Mesodermal cell (in vitro differentiated cells): ENCODE results near the gene DLGAP3.

ENCODE experiments used
- H3K27ac ChIP-seq: 2 replicates; pipeline ENCODE4 v1.7.0; 2013; ENCODE audit warnings: mild to moderate bottlenecking, low read depth, low read length, moderate library complexity; ENCODE audit not compliant: severe bottlenecking
- H3K36me3 ChIP-seq: 2 replicates; pipeline ENCODE4 v1.7.1; 2013; ENCODE audit warnings: mild to moderate bottlenecking, low read length, moderate library complexity; ENCODE audit not compliant: control insufficient read depth, insufficient read depth
- H3K4me1 ChIP-seq: one replicate; pipeline ENCODE4 v1.7.1; 2013; ENCODE audit warnings: mild to moderate bottlenecking, low read length; ENCODE audit not compliant: insufficient read depth, control insufficient read depth, poor library complexity, severe bottlenecking
- H3K4me3 ChIP-seq: 2 replicates; pipeline ENCODE4 v1.7.0; 2013; ENCODE audit warnings: low read length, control low read depth, mild to moderate bottlenecking; ENCODE audit not compliant: insufficient read depth, poor library complexity, severe bottlenecking; ENCODE audit errors: extremely low read depth
- H3K9me3 ChIP-seq: 2 replicates; pipeline ENCODE4 v1.7.1; 2013; ENCODE audit warnings: mild to moderate bottlenecking, low read length, moderate library complexity; ENCODE audit not compliant: control insufficient read depth
- WGBS, 2 experiments: methylation state at CpG; one replicate each; pipeline ENCODE4 v1.1.5; 2013; ENCODE audit warnings: missing lambda C conversion rate in 2 of 2; ENCODE audit not compliant: insufficient coverage in 2 of 2; 5-methylcytosine and 5-hydroxymethylcytosine counted together

Gene DLGAP3

GRCh38 chr1:34884961-34885360 lies 44.5 kb downstream of the DLGAP3 start:
- 40 to 51% methylated on average over 17 to 18 of the region's 19 CpGs for WGBS, 2 experiments
- Histone ChIP-seq H3K4me3 (no peak overlapping the region), H3K27ac (no peak overlapping the region), H3K36me3 (no peaks in the 10 kb centered on the region), H3K9me3 (no peaks in the 10 kb centered on the region), H3K4me1 (no peaks in the 10 kb centered on the region)

GRCh38 chr1:34884536-34884935 lies 44.9 kb downstream of the DLGAP3 start:
- no peaks in the 10 kb centered on the region for H3K9me3 ChIP-seq
- no peaks in the 10 kb centered on the region for H3K4me1 ChIP-seq
- no peak overlapping the region for H3K4me3 ChIP-seq
- WGBS, 2 experiments = 69 to 88% methylated on average over 3 of the region's 3 CpGs
- no peaks in the 10 kb centered on the region for H3K36me3 ChIP-seq
- no peak overlapping the region for H3K27ac ChIP-seq

- no peak overlapping the region for H3K4me3 ChIP-seq
- no peaks in the 10 kb centered on the region for H3K4me1 ChIP-seq
- H3K36me3 ChIP-seq = no peaks in the 10 kb centered on the region
- H3K27ac ChIP-seq = no peak overlapping the region
- H3K9me3 ChIP-seq = no peaks in the 10 kb centered on the region
- WGBS, 2 experiments = 63 to 72% methylated on average over 6 to 7 of the region's 9 CpGs
Observed at GRCh38 chr1:34879230-34879629, 50.2 kb downstream of the DLGAP3 start.

DNA sequence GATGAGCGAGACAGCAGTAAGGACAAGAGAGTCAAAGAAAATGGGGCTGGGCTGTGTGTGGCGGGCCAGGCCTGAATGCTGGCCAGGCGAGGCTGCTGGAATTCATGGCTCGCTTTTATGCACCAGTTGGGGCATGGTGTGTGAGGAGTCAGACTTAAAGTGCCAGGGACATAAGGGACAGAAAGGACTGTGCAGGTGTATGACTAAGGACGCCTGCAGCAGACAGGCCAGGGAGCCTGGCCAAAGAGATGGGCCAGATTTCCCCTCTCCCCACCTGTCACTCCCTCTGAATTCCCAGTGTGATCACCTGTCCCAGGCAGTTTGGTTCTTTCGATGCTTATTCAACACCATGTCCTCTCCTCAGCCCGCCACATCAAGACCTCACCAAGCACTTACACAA lies 53.0 kb downstream of the DLGAP3 start:
- Histone ChIP-seq H3K4me1 (no peaks in the 10 kb centered on the region), H3K36me3 (no peaks in the 10 kb centered on the region), H3K9me3 (no peaks in the 10 kb centered on the region), H3K4me3 (no peak overlapping the region), H3K27ac (no peak overlapping the region)
- 82 to 87% methylated on average over 4 to 7 of the region's 7 CpGs for WGBS, 2 experiments

GRCh38 chr1:34874296-34874952 lies 55.0 kb downstream of the DLGAP3 start:
- Histone ChIP-seq H3K4me3 (no peak overlapping the region), H3K9me3 (no peaks in the 10 kb centered on the region), H3K36me3 (no peaks in the 10 kb centered on the region), H3K27ac (no peak overlapping the region), H3K4me1 (no peaks in the 10 kb centered on the region)
- WGBS, 2 experiments = 100% methylated on average over 1 of the region's 4 CpGs; no CpG with 5 or more reads in 1 of the 2 experiments

DNA sequence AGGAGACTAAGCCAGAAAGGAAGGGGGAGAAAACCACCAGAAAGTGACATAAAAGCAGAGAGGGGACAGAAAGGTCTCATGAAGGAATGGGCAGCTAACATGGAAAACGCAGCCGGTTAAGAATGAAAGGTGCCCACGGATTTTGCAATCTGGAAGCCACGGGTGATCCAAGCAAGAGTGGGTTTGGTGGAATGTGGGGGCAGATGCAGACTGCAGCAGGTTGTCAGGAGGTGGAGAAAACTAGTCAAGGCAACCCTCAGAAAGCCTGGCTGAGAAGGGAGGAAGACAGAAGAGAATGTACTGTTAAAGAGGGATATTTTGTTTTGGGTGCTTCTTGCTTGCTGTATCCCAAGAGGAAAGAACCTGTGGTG lies 57.3 kb downstream of the DLGAP3 start:
- Histone ChIP-seq H3K4me1 (no peaks in the 10 kb centered on the region), H3K4me3 (no peak overlapping the region), H3K36me3 (no peaks in the 10 kb centered on the region), H3K9me3 (no peaks in the 10 kb centered on the region), H3K27ac (no peak overlapping the region)
- WGBS, 2 experiments = 84 to 92% methylated on average over 4 of the region's 4 CpGs

DNA sequence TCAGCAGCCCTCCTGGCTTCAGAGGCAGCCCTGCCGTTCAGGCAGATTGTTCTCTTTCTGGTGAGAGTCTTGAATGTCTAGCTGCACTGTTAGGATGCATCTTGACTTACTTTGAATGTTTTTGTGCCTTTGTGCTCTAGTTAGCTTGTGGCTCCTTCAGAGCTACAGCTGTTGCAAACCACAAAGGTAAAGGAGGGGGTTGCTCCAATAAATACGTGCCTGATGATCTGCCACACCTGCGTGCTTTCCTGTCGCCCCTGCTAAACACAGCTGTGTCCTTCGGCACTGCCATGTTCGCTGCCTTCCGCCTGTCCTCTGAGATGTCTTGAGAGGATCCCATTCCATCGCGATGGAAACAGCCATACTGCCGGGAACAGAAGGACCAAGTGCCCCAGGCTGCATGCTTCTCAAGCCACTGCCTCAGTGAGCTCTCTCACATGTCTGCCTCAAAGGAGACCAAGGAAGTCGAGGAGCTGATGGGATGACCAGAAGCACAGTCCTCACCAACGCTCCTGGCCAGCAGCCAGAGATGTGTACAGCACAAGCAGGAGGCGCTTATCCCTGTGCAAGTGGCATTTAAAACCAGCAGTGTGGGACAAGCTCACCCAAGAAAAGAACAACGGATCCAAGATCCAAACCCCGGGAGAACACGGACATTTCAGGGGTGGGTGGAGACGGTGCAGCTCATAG lies 57.9 kb downstream of the DLGAP3 start:
- Histone ChIP-seq H3K36me3 (no peaks in the 10 kb centered on the region), H3K9me3 (no peaks in the 10 kb centered on the region), H3K4me1 (no peaks in the 10 kb centered on the region), H3K27ac (no peak overlapping the region), H3K4me3 (no peak overlapping the region)
- WGBS, 2 experiments = 88 to 89% methylated on average over 15 to 17 of the region's 17 CpGs

DNA sequence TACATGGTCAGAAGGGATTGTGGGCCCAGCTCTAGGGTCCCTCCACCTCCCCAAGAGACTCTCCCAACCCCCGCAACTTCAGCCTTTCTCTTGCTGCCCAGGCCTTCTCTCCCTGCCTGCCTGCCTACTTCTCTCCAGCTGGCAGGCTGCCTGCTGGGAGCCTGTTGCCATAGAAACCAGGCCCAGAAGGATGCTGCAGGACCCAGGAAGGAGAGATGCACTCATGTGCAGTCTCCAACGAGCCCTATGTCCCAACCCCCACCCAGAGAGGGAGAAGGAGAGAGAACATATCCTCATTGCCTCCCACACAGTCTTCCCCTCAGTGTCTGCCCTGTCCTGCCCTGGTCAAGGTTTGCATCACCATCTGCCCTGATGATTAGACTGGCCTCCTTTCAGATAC lies 59.1 kb downstream of the DLGAP3 start:
- Histone ChIP-seq H3K4me1 (no peaks in the 10 kb centered on the region), H3K9me3 (no peaks in the 10 kb centered on the region), H3K27ac (no peak overlapping the region), H3K4me3 (no peak overlapping the region), H3K36me3 (no peaks in the 10 kb centered on the region)
- WGBS, 2 experiments = 71 to 86% methylated on average over 1 to 2 of the region's 2 CpGs

DNA sequence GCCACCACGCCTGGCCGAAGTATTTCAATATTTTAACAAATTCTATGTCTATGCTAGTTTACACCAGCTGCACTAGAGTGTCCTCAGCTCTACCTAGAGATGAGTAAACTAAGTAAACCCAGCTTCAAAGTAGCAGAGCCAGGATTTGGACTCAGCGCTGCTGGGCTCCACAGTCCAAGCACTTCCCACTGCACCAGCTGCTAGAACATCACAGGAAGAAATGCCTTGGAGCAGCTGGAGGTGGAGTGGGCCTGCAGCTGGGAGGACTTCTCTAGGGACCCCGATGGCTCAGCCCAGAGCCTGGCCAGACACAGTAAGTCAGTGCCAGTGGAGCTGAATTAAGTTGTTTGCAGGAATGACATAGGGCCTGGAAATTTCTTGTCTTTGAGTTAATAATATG lies 59.7 kb downstream of the DLGAP3 start:
- WGBS, 2 experiments = 86 to 94% methylated on average over 1 to 4 of the region's 4 CpGs
- Histone ChIP-seq H3K4me3 (no peak overlapping the region), H3K27ac (no peak overlapping the region), H3K4me1 (no peaks in the 10 kb centered on the region), H3K36me3 (no peaks in the 10 kb centered on the region), H3K9me3 (no peaks in the 10 kb centered on the region)

- Histone ChIP-seq H3K4me3 (no peak overlapping the region), H3K9me3 (no peaks in the 10 kb centered on the region), H3K4me1 (no peaks in the 10 kb centered on the region), H3K36me3 (no peaks in the 10 kb centered on the region), H3K27ac (no peak overlapping the region)
- 94 to 95% methylated on average over 26 to 36 of the region's 44 CpGs for WGBS, 2 experiments
Observed at GRCh38 chr1:34868230-34869049, 61.0 kb downstream of the DLGAP3 start.
